ENCODE measurements around the gene KLHL4. TPM values are rescaled to one million over a fixed set of nuclear protein-coding genes. Genes with fewer than 3 reads are reported as not detected.

KLHL4 gene, protein sequence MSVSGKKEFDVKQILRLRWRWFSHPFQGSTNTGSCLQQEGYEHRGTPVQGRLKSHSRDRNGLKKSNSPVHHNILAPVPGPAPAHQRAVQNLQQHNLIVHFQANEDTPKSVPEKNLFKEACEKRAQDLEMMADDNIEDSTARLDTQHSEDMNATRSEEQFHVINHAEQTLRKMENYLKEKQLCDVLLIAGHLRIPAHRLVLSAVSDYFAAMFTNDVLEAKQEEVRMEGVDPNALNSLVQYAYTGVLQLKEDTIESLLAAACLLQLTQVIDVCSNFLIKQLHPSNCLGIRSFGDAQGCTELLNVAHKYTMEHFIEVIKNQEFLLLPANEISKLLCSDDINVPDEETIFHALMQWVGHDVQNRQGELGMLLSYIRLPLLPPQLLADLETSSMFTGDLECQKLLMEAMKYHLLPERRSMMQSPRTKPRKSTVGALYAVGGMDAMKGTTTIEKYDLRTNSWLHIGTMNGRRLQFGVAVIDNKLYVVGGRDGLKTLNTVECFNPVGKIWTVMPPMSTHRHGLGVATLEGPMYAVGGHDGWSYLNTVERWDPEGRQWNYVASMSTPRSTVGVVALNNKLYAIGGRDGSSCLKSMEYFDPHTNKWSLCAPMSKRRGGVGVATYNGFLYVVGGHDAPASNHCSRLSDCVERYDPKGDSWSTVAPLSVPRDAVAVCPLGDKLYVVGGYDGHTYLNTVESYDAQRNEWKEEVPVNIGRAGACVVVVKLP
- 5.2 to 7.7 TPM (median 7.0 TPM) in 5 replicates for total RNA-seq (2022; extraction: Qiagen RNA extraction)

GRCh38 chrX:87517571-87518141, at the start of gene KLHL4:
TSS of gene KLHL4 (plus strand) at chrX:87517802. CDS start at chrX:87517894, 92 bp downstream.

